GM13977 (cell line): ENCODE results near the gene TUBB2A.

ENCODE experiments used
- DNase-seq: peaks from one replicate; pipeline ENCODE4 v3.0.0; 2012; ENCODE audit warnings: low spot score
- CTCF ChIP-seq: IDR thresholded peaks from 2 replicates; pipeline ENCODE4 v1.5.1; 2012; ENCODE audit warnings: mild to moderate bottlenecking, control low read depth; ENCODE audit not compliant: insufficient read depth; ENCODE audit errors: extremely low read depth, missing control alignments
- in situ Hi-C: fragments of 300-500 bp; cut with MboI; formaldehyde crosslinking; loops from one replicate; pipeline ENCODE4 v1.12.0; 2022; ENCODE audit warnings: low sequenced_read_pairs, low pct_unique_long_range_greater_than_20kb, mixed read lengths, inconsistent platforms; ENCODE audit not compliant: unreplicated experiment

Gene TUBB2A

DNA sequence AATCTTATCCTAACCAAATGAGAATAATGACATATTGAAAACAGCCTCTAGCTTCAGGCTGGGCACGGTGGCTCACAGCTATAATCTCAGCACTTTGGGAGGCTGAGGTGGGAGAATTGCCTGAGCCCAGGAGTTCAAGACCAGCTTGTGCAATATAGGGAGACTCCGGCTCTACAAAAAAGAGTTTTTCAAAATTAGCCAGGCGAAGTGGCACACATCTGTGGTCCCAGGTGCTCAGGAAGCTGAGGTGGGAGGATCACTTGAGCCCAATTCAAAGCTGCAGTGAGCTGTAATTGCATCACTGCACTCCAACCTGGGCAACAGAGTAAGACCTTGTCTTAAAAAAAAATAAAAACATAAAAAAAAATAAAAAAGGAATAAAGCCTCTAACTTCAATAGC is 4.7 kb downstream of the TUBB2A start:
- in situ Hi-C loops, result no loop called here
- no peak for TF ChIP-seq CTCF
- no peak for DNase-seq

DNA sequence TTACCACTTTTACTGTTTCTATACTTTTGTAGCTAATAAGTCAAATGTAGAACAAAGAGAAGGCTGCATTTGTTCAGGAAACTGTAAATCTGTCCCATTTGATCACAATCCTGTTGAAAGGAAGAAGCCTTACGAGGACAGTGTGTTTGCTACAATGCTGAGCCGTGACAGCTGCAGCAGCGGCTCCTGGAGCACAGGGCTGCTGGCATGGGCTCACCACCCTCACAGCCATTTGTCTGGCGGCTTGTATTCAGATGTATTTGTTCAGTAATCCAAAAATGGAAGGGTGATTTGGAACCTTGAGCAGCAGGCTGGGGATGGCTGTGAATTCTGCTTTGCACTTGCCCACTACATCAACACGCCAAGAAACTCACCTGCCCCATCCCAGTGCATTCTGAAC is 5.7 kb downstream of the TUBB2A start:
- in situ Hi-C loops, result no loop called here
- no peak for DNase-seq
- TF ChIP-seq CTCF, result no peak

GRCh38 chr6:3147914-3148757 is 9.2 kb downstream of the TUBB2A start:
- TF ChIP-seq CTCF, result no peak
- no peak for DNase-seq
- in situ Hi-C loops, result no loop called here

DNA sequence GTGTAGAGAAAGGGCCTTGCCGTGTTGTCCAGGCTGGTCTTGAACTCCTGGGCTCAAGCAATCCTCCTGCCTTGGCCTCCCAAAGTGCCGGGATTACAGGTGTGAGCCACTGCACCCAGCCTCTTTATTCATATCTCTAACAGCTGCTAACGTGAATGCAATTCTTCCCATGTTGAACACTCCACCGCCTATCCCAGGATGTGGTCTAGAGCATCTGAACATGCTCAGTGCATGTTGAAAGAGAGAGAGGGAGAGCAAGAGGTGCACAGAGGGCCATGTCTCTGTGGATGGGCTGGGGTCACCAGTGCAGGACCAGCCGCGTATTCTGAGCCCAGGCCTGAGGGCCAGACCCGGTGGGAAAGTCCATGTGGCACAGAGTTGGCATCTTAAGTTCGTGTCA is 12.8 kb downstream of the TUBB2A start:
- in situ Hi-C loops, result no loop called here
- DNase-seq, result no peak
- no peak for TF ChIP-seq CTCF

- no peak for DNase-seq
- in situ Hi-C loops, result no loop called here
- TF ChIP-seq CTCF, result no peak
These were observed 14.2 kb downstream of the TUBB2A start for GRCh38 chr6:3143158-3143557.

GRCh38 chr6:3142536-3142935 is 14.8 kb downstream of the TUBB2A start:
- in situ Hi-C loops, result no loop called here
- no peak for DNase-seq
- TF ChIP-seq CTCF, result no peak
